Esophagus squamous epithelium (tissue), 4 donors: ENCODE results near the gene DLGAP1.

Source experiments
- POLR2A ChIP-seq, 4 donors: fragments of 450-650 bp; IDR thresholded peaks; one replicate each; pipeline ENCODE4 v1.6.1; 2017; ENCODE audit warnings: antibody characterized with exemption in 4 of 4, mild to moderate bottlenecking in 4 of 4, moderate library complexity in 3 of 4
- TF ChIP-seq, protein P1 (sequence below), 6 experiments: fragments of 450-650 bp in 4 of 6; fragments of 200-600 bp in 2 of 6; sonication (generic) in 2 of 6; IDR thresholded peaks; one replicate each; pipeline ENCODE4 v1.5.1; 2016 to 2019; ENCODE audit warnings: antibody characterized with exemption in 6 of 6, mild to moderate bottlenecking in 4 of 6, moderate library complexity in 4 of 6

DNA sequence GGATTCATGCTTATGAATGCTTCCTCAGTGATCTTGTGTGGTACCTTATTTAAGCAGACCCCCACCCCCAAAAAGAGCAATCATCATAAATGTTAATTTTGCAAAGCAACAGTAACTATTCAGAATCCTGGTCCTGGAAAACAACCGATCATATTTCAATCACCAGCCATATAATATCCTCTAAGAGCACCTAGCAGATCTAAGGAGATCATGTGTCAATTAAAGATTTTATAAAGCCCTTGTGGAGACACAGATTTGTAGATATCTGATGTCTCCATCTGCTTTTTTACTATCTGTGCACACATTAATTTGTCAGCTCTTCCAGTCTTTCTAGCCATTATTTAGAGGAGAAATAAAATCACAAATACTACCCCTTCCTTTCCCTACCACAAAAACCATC is 581.4 kb downstream of the DLGAP1 start:
- TF ChIP-seq, protein P1, sequence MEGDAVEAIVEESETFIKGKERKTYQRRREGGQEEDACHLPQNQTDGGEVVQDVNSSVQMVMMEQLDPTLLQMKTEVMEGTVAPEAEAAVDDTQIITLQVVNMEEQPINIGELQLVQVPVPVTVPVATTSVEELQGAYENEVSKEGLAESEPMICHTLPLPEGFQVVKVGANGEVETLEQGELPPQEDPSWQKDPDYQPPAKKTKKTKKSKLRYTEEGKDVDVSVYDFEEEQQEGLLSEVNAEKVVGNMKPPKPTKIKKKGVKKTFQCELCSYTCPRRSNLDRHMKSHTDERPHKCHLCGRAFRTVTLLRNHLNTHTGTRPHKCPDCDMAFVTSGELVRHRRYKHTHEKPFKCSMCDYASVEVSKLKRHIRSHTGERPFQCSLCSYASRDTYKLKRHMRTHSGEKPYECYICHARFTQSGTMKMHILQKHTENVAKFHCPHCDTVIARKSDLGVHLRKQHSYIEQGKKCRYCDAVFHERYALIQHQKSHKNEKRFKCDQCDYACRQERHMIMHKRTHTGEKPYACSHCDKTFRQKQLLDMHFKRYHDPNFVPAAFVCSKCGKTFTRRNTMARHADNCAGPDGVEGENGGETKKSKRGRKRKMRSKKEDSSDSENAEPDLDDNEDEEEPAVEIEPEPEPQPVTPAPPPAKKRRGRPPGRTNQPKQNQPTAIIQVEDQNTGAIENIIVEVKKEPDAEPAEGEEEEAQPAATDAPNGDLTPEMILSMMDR (IDR thresholded peaks at IDR 0.05) = no peak
- TF ChIP-seq POLR2A (IDR thresholded peaks at IDR 0.05) = no peak
